GM19395 (cell line): ENCODE results near the gene SCNM1.

Experiments used
- ATAC-seq: cut with Tn5 transposase; IDR thresholded peaks from one replicate; pipeline ENCODE4 v1.9.1; 2021; ENCODE audit warnings: mild to moderate bottlenecking, moderate library complexity; ENCODE audit not compliant: unreplicated experiment

Gene SCNM1, protein sequence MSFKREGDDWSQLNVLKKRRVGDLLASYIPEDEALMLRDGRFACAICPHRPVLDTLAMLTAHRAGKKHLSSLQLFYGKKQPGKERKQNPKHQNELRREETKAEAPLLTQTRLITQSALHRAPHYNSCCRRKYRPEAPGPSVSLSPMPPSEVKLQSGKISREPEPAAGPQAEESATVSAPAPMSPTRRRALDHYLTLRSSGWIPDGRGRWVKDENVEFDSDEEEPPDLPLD

DNA sequence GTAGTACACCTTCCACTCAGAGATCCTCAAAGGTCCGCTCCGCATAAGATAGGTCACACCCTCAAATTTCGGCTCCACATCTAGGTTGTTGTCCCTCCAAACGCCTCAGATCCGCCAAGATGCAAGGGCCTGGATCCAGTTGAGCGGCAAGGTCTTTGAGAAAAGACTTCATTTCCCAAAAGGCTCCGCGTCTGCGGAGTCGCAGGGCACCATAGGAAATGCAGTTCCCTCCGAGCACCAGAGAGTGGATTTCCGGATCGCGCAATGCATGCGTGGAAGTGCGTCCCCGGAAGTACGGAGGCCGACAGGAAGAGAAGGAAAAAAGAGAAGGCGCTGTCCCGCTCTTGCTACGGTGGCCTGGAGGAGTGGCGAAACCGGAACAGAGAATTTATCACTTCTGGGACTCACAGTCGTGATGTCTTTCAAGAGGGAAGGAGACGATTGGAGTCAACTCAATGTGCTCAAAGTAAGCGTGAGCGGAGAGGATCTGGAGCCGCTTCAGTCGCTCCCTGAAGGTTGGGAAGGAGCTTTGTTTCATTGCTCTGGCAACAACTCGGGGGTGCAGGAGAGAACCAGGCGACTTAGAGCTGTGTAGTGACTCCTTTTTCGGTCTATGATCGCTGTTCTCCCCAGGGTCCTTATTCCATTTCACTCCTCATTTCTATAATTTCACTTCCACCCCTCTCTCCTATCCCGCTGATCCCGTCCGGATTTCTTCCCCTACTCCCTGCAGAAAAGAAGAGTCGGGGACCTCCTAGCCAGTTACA, at the start of gene SCNM1, which contains the start of gene LYSMD1:
SCNM1 (plus strand) TSS at position 407 of the 767 bp plus-strand sequence; CDS start at position 416, 9 bp downstream.
LYSMD1 (minus strand) TSS at position 165 of the 767 bp plus-strand sequence. CDS start 644 bp downstream, outside the sequence.
- peak; percentile 82 for ATAC-seq

- ATAC-seq, result no peak
These were observed 41.1 kb upstream of the SCNM1 start for GRCh38 chr1:151124763-151125403.

DNA sequence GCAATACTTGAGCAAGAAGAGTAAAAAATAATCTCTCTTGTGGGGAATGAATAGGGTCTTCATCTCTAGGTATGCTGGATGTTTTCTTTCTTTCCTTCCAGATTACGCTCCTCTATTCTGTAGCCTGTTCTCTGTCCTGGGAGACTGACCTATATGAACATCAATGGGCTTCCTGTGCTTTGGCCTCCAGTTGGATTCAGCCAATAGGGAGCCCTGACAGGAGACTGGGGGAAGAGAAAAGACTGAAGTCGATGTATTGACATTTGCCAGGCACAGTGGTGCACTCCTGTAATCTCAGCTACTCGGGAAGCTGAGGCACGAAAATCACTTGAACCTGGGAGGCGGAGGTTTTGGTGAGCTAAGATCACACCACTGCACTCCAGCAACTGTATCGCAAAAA, 37.1 kb upstream of the SCNM1 start:
- no peak for ATAC-seq

GRCh38 chr1:151130987-151131586, 34.9 kb upstream of the SCNM1 start:
- peak; percentile 79 for ATAC-seq

DNA sequence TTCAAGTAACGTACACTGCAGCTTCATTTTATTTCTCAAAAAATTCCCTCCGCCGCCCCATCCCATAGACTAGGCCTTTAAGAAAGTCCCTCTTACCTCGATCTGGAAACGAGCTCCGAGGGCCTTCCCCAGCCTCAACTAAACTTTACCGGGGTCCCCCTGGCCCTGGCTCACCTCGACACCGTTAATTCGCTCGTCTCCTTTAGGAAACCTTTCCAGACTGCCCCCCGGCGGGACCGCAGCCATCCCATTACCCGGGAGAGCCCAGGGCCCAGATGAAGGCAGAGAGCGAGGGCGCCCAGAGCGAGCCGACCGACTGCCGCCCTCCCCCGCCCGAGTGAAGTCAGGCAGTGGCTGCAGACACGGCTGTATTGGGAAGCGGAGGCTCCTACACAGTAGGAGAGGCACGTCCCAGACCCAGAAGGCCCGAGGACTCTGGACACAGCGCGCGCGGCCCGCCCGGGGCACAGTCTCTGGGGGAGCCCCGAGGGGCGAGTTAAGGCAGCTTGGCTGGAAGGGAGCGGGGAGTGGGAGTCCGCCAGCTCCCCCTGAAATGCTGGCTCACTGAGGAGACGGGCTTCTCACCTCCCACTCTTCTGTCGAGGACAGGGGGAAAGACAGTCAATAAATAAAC, 34.1 kb upstream of the SCNM1 start:
- no peak for ATAC-seq

- ATAC-seq, result no peak
These were observed 33.5 kb upstream of the SCNM1 start for GRCh38 chr1:151132335-151133017.

DNA sequence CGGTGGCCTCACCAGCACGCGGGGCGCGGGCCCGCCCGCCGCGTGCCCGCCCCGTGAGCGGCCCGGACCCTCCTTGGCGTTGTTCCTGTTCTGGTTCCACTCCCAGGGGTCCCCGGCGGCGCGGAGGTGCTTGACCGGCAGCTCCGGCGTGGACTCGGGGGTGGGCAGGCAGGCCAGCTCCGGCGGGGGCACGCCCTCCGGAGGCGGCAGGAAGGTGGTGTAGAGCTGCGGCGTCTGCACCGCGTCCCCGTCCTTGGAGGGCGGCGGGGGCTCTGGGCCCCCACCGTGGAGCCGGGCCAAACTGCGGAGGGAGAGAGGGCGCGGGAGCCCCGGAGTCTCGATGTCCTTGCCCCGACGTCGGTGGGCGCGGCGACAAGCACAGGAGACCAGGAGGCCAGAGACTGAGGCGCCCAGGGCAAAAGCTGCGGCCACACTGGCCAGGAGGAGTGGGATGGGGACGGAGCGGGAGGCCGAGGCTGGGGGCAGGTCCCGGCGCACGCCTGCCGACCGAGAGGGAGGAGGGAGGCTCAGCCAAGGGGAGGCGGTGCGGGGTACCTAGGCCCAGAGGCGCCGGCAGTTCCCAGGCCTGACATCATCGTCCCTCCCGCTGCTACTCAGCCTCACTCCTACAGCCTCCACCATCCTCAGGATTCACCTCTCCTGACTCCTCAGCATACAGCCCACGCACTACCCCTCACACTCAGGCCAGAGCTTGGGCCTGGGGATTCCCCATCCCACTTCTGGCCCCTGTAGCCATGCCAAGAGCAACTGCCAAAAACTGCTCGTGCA, 32.7 kb upstream of the SCNM1 start:
- no peak for ATAC-seq

- ATAC-seq, result no peak
These were observed 31.5 kb upstream of the SCNM1 start for GRCh38 chr1:151134396-151134795.

DNA sequence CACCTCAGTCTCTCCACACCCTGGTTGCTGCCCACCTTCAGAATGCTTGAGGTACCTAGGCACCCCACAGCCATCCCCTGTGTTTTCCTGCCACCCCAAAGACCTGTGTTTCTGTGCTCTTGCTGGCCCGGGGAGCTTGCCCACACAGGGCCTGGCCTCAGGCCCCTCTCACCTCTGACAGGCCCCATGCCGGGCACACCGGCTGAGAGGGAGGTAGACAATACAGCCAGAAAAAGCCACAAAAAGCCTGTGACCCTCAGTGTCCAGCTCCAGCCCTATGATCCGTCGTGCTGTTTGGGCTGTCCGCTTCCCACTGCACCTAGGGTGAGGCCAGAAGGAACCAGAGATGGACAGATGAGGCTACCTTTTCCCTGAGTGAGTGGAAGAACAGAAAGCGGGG, 31.0 kb upstream of the SCNM1 start:
- ATAC-seq, result no peak

- no peak for ATAC-seq
These were observed 30.2 kb upstream of the SCNM1 start for GRCh38 chr1:151135433-151136385.

- ATAC-seq, result no peak
These were observed 28.2 kb upstream of the SCNM1 start for GRCh38 chr1:151137789-151138188.

DNA sequence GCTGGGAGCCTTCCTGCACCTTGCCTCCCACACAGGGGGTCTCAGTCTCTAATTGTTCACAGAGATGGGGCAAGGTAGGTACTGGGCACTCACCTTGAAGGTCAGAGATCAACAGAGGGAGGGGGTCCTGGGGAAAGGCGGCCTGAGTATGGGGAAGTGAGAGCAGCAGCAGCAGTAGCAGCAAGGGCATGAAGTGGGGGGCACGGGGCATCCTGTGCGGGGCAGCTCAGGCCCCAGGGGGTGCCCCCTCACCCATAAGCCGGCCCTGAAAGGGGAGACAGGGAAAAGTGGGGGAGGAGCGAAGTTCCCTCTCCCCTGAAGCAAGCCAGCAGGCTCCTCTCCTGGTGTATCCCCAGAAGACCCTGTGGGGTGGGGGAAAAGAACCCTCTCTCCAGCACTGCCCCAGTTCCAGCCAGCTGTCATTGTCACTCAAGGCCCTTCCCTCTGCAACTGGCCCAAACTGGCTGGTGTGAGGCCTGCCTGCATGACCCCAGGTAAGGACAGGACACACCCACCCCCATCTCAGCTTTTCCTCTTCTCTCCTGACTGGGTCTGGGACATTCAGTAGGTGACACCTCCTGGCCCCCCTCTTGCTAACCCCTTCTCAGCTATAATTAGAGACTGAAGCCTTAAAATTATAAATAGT, 23.4 kb upstream of the SCNM1 start:
- no peak for ATAC-seq

DNA sequence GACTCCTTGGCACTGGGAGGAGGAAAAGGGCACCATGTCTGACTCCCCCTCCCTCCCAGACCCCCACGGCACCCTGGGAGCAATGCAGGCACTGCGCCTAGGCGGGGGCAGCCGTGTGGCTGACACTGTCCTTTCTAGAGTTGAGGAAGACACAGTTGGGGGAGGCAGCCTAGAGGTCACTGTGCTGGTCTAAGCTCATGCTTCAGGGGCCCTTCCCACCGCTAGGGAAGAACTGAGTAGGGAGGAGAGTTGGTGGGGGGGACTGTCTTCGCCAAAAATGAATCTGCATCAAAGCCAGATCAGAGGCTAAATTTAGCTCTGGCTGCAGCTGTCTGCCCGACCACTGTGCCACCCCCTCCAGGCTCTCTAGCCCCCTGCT, 22.9 kb upstream of the SCNM1 start:
- ATAC-seq, result no peak

- no peak for ATAC-seq
These were observed 22.0 kb upstream of the SCNM1 start for GRCh38 chr1:151143986-151144385.

GRCh38 chr1:151144474-151145303, 21.3 kb upstream of the SCNM1 start:
- ATAC-seq, result no peak

- no peak for ATAC-seq
These were observed 20.5 kb upstream of the SCNM1 start for GRCh38 chr1:151145304-151146071.

DNA sequence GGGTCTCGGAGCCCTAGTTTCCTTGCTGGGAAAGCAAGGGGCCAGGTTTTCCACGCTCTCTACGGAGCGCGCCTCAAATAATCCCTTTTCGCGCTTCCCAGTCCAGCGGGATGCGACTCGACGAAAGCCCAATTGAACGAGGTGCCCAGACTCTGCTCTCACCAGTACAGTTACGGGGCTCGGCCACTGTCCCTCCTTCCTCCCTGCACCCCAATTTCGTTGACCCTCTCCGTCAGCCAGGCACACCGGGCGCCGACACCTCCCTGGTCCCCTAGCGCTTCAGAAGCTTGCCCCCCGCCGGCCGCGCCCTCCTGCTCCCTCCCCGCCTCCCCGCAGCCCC, 19.9 kb upstream of the SCNM1 start:
- ATAC-seq, result no peak
